HEK293T (cell line): ENCODE results near the gene TMEM219.
"Not testable (repeated sequence)": the region's sequence is repeated elsewhere in the genome, so short reads cannot be mapped to it uniquely, and the experiment has no call there.

Experiments
- CTCF ChIA-PET: fragments of 350-600 bp; formaldehyde crosslinking; extraction: SDS; loops from one replicate; lab custom pipeline; 2021; ENCODE audit warnings: antibody characterized with exemption, inconsistent platforms; lab: Yijun Ruan, JAX
- POLR2A ChIA-PET: fragments of 350-600 bp; formaldehyde crosslinking; extraction: SDS; loops from one replicate; lab custom pipeline; 2020; ENCODE audit warnings: antibody characterized with exemption, inconsistent platforms; lab: Yijun Ruan, JAX
- DNase-seq: peaks from one replicate; pipeline ENCODE4 v3.0.0; 2012; ENCODE audit warnings: mixed read lengths; ENCODE audit errors: extremely low spot score
- ARNT ChIP-seq: fragments of 450-650 bp; IDR thresholded peaks from 2 replicates; pipeline ENCODE4 v1.6.1; 2017; ENCODE audit warnings: mild to moderate bottlenecking
- BHLHE40 ChIP-seq: fragments of 450-650 bp; IDR thresholded peaks from 2 replicates; pipeline ENCODE4 v1.6.1; 2016; ENCODE audit warnings: mild to moderate bottlenecking, moderate library complexity, borderline replicate concordance
- CTBP1 ChIP-seq: fragments of 450-650 bp; IDR thresholded peaks from 2 replicates; pipeline ENCODE4 v1.6.1; 2016; ENCODE audit warnings: borderline replicate concordance
- ELF4 ChIP-seq: fragments of 450-650 bp; IDR thresholded peaks from 2 replicates; pipeline ENCODE4 v1.6.1; 2017; ENCODE audit warnings: antibody characterized with exemption
- FOXA1 ChIP-seq: fragments of 450-650 bp; IDR thresholded peaks from 2 replicates; pipeline ENCODE4 v1.6.1; 2016; ENCODE audit warnings: mild to moderate bottlenecking
- FOXK2 ChIP-seq: fragments of 450-650 bp; IDR thresholded peaks from 2 replicates; pipeline ENCODE4 v1.6.1; 2016; ENCODE audit warnings: mild to moderate bottlenecking
- FOXM1 ChIP-seq: fragments of 450-650 bp; IDR thresholded peaks from 2 replicates; pipeline ENCODE4 v1.6.1; 2017; ENCODE audit warnings: mild to moderate bottlenecking, borderline replicate concordance
- HDGF ChIP-seq: fragments of 450-650 bp; IDR thresholded peaks from 2 replicates; pipeline ENCODE4 v1.6.1; 2017; ENCODE audit warnings: antibody characterized with exemption, borderline replicate concordance
- L3MBTL2 ChIP-seq: fragments of 450-650 bp; conservative IDR thresholded peaks from 2 replicates; pipeline ENCODE4 v1.6.1; 2016; ENCODE audit warnings: mild to moderate bottlenecking
- LEF1 ChIP-seq: fragments of 450-650 bp; IDR thresholded peaks from 2 replicates; pipeline ENCODE4 v1.6.1; 2017; ENCODE audit warnings: mild to moderate bottlenecking, borderline replicate concordance
- NFRKB ChIP-seq: fragments of 450-650 bp; IDR thresholded peaks from 2 replicates; pipeline ENCODE4 v1.6.1; 2016; ENCODE audit warnings: mild to moderate bottlenecking, moderate library complexity
- PKNOX1 ChIP-seq: fragments of 450-650 bp; IDR thresholded peaks from 2 replicates; pipeline ENCODE4 v1.6.1; 2016
- SP1 ChIP-seq: fragments of 450-650 bp; IDR thresholded peaks from 2 replicates; pipeline ENCODE4 v1.6.1; 2017
- SUZ12 ChIP-seq: fragments of 450-650 bp; IDR thresholded peaks from 2 replicates; pipeline ENCODE4 v1.6.1; 2016; ENCODE audit warnings: mild to moderate bottlenecking
- TARDBP ChIP-seq: fragments of 450-650 bp; IDR thresholded peaks from 2 replicates; pipeline ENCODE4 v1.6.1; 2016
- ZNF384 ChIP-seq: fragments of 450-650 bp; IDR thresholded peaks from 2 replicates; pipeline ENCODE4 v1.6.1; 2016

TMEM219 gene

GRCh38 chr16:30017277-30017656, 55.4 kb downstream of the TMEM219 start:
- CTCF ChIA-PET = interaction anchor here (1.9 kb wide), 1 partner anchor 15 kb away, joined by 7 read pairs; no protein-coding TSS in a partner anchor
- no peak for TF ChIP-seq LEF1
- TF ChIP-seq CTBP1 = no peak
- no peak for TF ChIP-seq FOXK2
- no peak for TF ChIP-seq FOXA1
- no peak for TF ChIP-seq SUZ12
- no peak for TF ChIP-seq NFRKB
- TF ChIP-seq TARDBP = no peak
- POLR2A ChIA-PET = interaction anchor here (0.6 kb wide), 1 partner anchor 177 kb away, joined by 3 read pairs; no protein-coding TSS in a partner anchor
- no peak for DNase-seq

- CTCF ChIA-PET = interaction anchor here (0.7 to 1.9 kb wide), 2 partner anchors 14 to 33 kb away, joined by 3 to 7 read pairs; no protein-coding TSS in a partner anchor
- not testable (repeated sequence) for DNase-seq
- POLR2A ChIA-PET = interaction anchor here (1.0 to 2.5 kb wide), 4 partner anchors 9 to 966 kb away, joined by 3 to 10 read pairs (median 4); partner anchors contain the start of gene MAZ
Observed at GRCh38 chr16:30017937-30018336, 56.1 kb downstream of the TMEM219 start.

GRCh38 chr16:30018731-30019158, 56.9 kb downstream of the TMEM219 start:
- DNase-seq = no peak
- ChIA-PET POLR2A (interaction anchor here (0.9 to 2.5 kb wide), 9 partner anchors 10 to 965 kb away, joined by 3 to 10 read pairs (median 3); partner anchors contain the start of genes HIRIP3, INO80E, KCTD13 and KIF22), CTCF (interaction anchor here (1.0 to 1.4 kb wide), 2 partner anchors 13 to 171 kb away, joined by 3 to 6 read pairs; no protein-coding TSS in a partner anchor)
- no peak for TF ChIP-seq HDGF
- no peak for TF ChIP-seq FOXA1
- no peak for TF ChIP-seq TARDBP
- no peak for TF ChIP-seq LEF1
- TF ChIP-seq FOXM1 = no peak
- no peak for TF ChIP-seq SP1
- TF ChIP-seq CTBP1 = no peak
- TF ChIP-seq ZNF384 = no peak
- TF ChIP-seq SUZ12 = no peak
- TF ChIP-seq BHLHE40 = no peak
- no peak for TF ChIP-seq L3MBTL2
- TF ChIP-seq ELF4 = no peak
- TF ChIP-seq NFRKB = no peak
- TF ChIP-seq FOXK2 = no peak
- no peak for TF ChIP-seq PKNOX1
- TF ChIP-seq ARNT = no peak
